Eye (tissue), 1 donor: ENCODE results near the gene CCL26.
"Not testable (repeated sequence)": the region's sequence is repeated elsewhere in the genome, so short reads cannot be mapped to it uniquely, and the experiment has no call there.

ENCODE experiments used
- DNase-seq: peaks from one replicate; pipeline ENCODE4 v3.0.0-alpha.2; 2015

Gene CCL26

GRCh38 chr7:75789361-75789924, 17.4 kb upstream of the CCL26 start:
- DNase-seq = peak; percentile 31

GRCh38 chr7:75788154-75788847, 16.3 kb upstream of the CCL26 start:
- DNase-seq = not testable (repeated sequence)

GRCh38 chr7:75783058-75783457, 11.0 kb upstream of the CCL26 start:
- not testable (repeated sequence) for DNase-seq

- DNase-seq = not testable (repeated sequence)
These were observed 8.7 kb upstream of the CCL26 start for GRCh38 chr7:75780647-75781273.

GRCh38 chr7:75779516-75779915, 7.5 kb upstream of the CCL26 start:
- DNase-seq = not testable (repeated sequence)

- not testable (repeated sequence) for DNase-seq
These were observed 7.0 kb upstream of the CCL26 start for GRCh38 chr7:75779035-75779434.

GRCh38 chr7:75776295-75776971, 4.4 kb upstream of the CCL26 start:
- DNase-seq = no peak

GRCh38 chr7:75773958-75774357, 1.9 kb upstream of the CCL26 start:
- not testable (repeated sequence) for DNase-seq

- no peak for DNase-seq
These were observed 787 bp downstream of the CCL26 start for GRCh38 chr7:75771224-75771623.

- DNase-seq = peak; percentile 79
These were observed 9.6 kb downstream of the CCL26 start for GRCh38 chr7:75762350-75762917.

- not testable (repeated sequence) for DNase-seq
These were observed 10.2 kb downstream of the CCL26 start for GRCh38 chr7:75761801-75762200.

- no peak for DNase-seq
These were observed 13.5 kb downstream of the CCL26 start for GRCh38 chr7:75758491-75758890.

- no peak for DNase-seq
These were observed 14.2 kb downstream of the CCL26 start for GRCh38 chr7:75757860-75758259.

GRCh38 chr7:75756991-75757676, 14.9 kb downstream of the CCL26 start:
- DNase-seq = no peak

GRCh38 chr7:75756206-75756990, 15.6 kb downstream of the CCL26 start:
- DNase-seq = peak; percentile 81

- DNase-seq = no peak
These were observed 28.6 kb downstream of the CCL26 start for GRCh38 chr7:75743455-75743859.

- DNase-seq = no peak
These were observed 31.0 kb downstream of the CCL26 start for GRCh38 chr7:75740846-75741497.

- no peak for DNase-seq
These were observed 32.0 kb downstream of the CCL26 start for GRCh38 chr7:75739796-75740672.

- peak; percentile 99 for DNase-seq
These were observed 32.8 kb downstream of the CCL26 start for GRCh38 chr7:75738975-75739795.
